Breast epithelium (tissue), 3 donors: ENCODE data around the gene SLC5A12.

Experiments
- CTCF ChIP-seq, 3 donors: fragments of 450-650 bp; IDR thresholded peaks; one replicate each; pipeline ENCODE4 v1.5.1; 2016 to 2017; ENCODE audit warnings: antibody characterized with exemption in 3 of 3, mild to moderate bottlenecking in 3 of 3, moderate library complexity in 3 of 3
- POLR2A ChIP-seq: fragments of 450-650 bp; IDR thresholded peaks from one replicate; pipeline ENCODE4 v1.6.1; 2016; ENCODE audit warnings: antibody characterized with exemption, mild to moderate bottlenecking, moderate library complexity
- POLR2AphosphoS5 ChIP-seq, 3 donors: sonication (generic); formaldehyde crosslinking; IDR thresholded peaks; one replicate each; pipeline ENCODE4 v1.6.1; 2017; ENCODE audit warnings: antibody characterized with exemption in 3 of 3

GRCh38 chr11:26769027-26769426, 47.2 kb upstream of the SLC5A12 start:
- TF ChIP-seq CTCF (IDR thresholded peaks at IDR 0.05) = no peak
- TF ChIP-seq POLR2AphosphoS5 (IDR thresholded peaks at IDR 0.05) = no peak
- no peak for TF ChIP-seq POLR2A
